GM18858 (cell line): ENCODE data around the gene MT4.

Source experiments
- ATAC-seq: cut with Tn5 transposase; IDR thresholded peaks from one replicate; pipeline ENCODE4 v1.9.1; 2021; ENCODE audit not compliant: unreplicated experiment

The MT4 gene

GRCh38 chr16:56564793-56565477 is at the start of gene MT4:
Gene MT4 (plus strand): TSS chr16:56565073. CDS start chr16:56565129, 56 bp downstream.
- ATAC-seq, result no peak

- ATAC-seq, result no peak
These were observed 49.2 kb upstream of the MT4 start for GRCh38 chr16:56515665-56516064.

GRCh38 chr16:56517206-56517605 is 47.7 kb upstream of the MT4 start:
- ATAC-seq, result no peak

GRCh38 chr16:56518425-56518824 is 46.4 kb upstream of the MT4 start:
- no peak for ATAC-seq

GRCh38 chr16:56519459-56520250 is 45.2 kb upstream of the MT4 start, which contains the start of gene BBS2:
Gene BBS2 (minus strand): TSS chr16:56520024. CDS start chr16:56519862, 162 bp downstream.
- ATAC-seq, result peak; percentile 49

- ATAC-seq, result no peak
These were observed 44.7 kb upstream of the MT4 start for GRCh38 chr16:56520251-56520577.

GRCh38 chr16:56525236-56525635 is 39.6 kb upstream of the MT4 start:
- no peak for ATAC-seq

- ATAC-seq, result no peak
These were observed 34.0 kb upstream of the MT4 start for GRCh38 chr16:56530872-56531271.

GRCh38 chr16:56532714-56533113 is 32.2 kb upstream of the MT4 start:
- ATAC-seq, result no peak

- ATAC-seq, result no peak
These were observed 30.0 kb upstream of the MT4 start for GRCh38 chr16:56534847-56535383.

- no peak for ATAC-seq
These were observed 26.5 kb upstream of the MT4 start for GRCh38 chr16:56538331-56538730.

- ATAC-seq, result no peak
These were observed 25.2 kb upstream of the MT4 start for GRCh38 chr16:56539656-56540055.

GRCh38 chr16:56542039-56542438 is 22.8 kb upstream of the MT4 start:
- ATAC-seq, result no peak

- ATAC-seq, result no peak
These were observed 17.5 kb upstream of the MT4 start for GRCh38 chr16:56547120-56547948.

- no peak for ATAC-seq
These were observed 16.8 kb upstream of the MT4 start for GRCh38 chr16:56547949-56548567.

GRCh38 chr16:56549161-56549560 is 15.7 kb upstream of the MT4 start:
- no peak for ATAC-seq

GRCh38 chr16:56549744-56550385 is 15.0 kb upstream of the MT4 start:
- no peak for ATAC-seq

- ATAC-seq, result no peak
These were observed 12.8 kb upstream of the MT4 start for GRCh38 chr16:56551796-56552738.

- ATAC-seq, result no peak
These were observed 10.4 kb upstream of the MT4 start for GRCh38 chr16:56554441-56554840.
